ENCODE data around the gene INIP. TPM values are rescaled to one million over a fixed set of nuclear protein-coding genes. Genes with fewer than 3 reads are reported as not detected.

The INIP gene
- total RNA-seq, 3 donors from 2014 or later (not counting 1 experiment from before 2014, with no cell fraction given), result 9.9 to 16.7 (median 16.4) TPM

- Histone ChIP-seq H3K27me3 (ENCODE audit: control insufficient read depth, insufficient read depth, low read length) (no peaks in the 10 kb centered on the region), H3K4me3 (ENCODE audit: low read length) (peak within 1 kb of the TSS; percentile 64), H3K4me1 (ENCODE audit: control insufficient read depth, insufficient read depth, low read length) (peaks cover 47% of the 10 kb centered on the region), H3K9me3 (ENCODE audit: control insufficient read depth, insufficient read depth, low read length) (no peaks in the 10 kb centered on the region), H3K27ac (ENCODE audit: low read length) (peak within 1 kb of the TSS; percentile 78), H3K36me3 (ENCODE audit: control insufficient read depth, insufficient read depth, low read length) (no peaks in the 10 kb centered on the region)
- ATAC-seq, result peak; percentile 79 to 95 (median 89)
- peaks cover 53 to 59% of the 10 kb centered on the region in 2 donors for H3K4me1 Mint-ChIP-seq
- H3K27ac Mint-ChIP-seq, result peak within 1 kb of the TSS; percentile 85 to 89
- no peaks in the 10 kb centered on the region for H3K36me3 Mint-ChIP-seq
- 2% methylated on average over 45 of the region's 49 CpGs for WGBS (ENCODE audit: insufficient coverage)
- no peaks in the 10 kb centered on the region for H3K9me3 Mint-ChIP-seq
- peak; percentile 75 to 89 for DNase-seq
- peak within 1 kb of the TSS; percentile 91 for H3K4me3 Mint-ChIP-seq
- intact Hi-C loops (cut with micrococcal nuclease), result loop anchor here (1.0 to 10.0 kb wide), 3 partner anchors 33 to 575 kb away; partner anchors contain the start of genes PTBP3 and SUSD1
- no peak for TF ChIP-seq CTCF (IDR thresholded peaks at IDR 0.05)
- H3K27me3 Mint-ChIP-seq (ENCODE audit: low read depth in 2 of 2), result no peaks in the 10 kb centered on the region
Observed at GRCh38 chr9:112750016-112750763, 32.3 kb upstream of the INIP start, which contains the start of gene SNX30. SNX30 (plus strand) TSS chr9:112750760; CDS start chr9:112751002, 242 bp downstream.

GRCh38 chr9:112747094-112747493 is 29.2 kb upstream of the INIP start:
- Mint-ChIP-seq H3K9me3 (no peaks in the 10 kb centered on the region), H3K27ac (no peak overlapping the region), H3K36me3 (no peaks in the 10 kb centered on the region), H3K27me3 (ENCODE audit: low read depth in 2 of 2) (no peaks in the 10 kb centered on the region), H3K4me3 (no peak overlapping the region), H3K4me1 (peaks cover 28 to 32% of the 10 kb centered on the region in 2 donors)
- H3K36me3 ChIP-seq (ENCODE audit: control insufficient read depth, insufficient read depth, low read length), result no peaks in the 10 kb centered on the region
- no peaks in the 10 kb centered on the region for H3K9me3 ChIP-seq (ENCODE audit: control insufficient read depth, insufficient read depth, low read length)
- H3K27me3 ChIP-seq (ENCODE audit: control insufficient read depth, insufficient read depth, low read length), result no peaks in the 10 kb centered on the region
- H3K27ac ChIP-seq (ENCODE audit: low read length), result no peak overlapping the region
- peaks cover 19% of the 10 kb centered on the region for H3K4me1 ChIP-seq (ENCODE audit: control insufficient read depth, insufficient read depth, low read length)
- no peak overlapping the region for H3K4me3 ChIP-seq (ENCODE audit: low read length)
- TF ChIP-seq CTCF (IDR thresholded peaks at IDR 0.05), result no peak
- DNase-seq (no peak), ATAC-seq (no peak)
- WGBS (ENCODE audit: insufficient coverage), result 90% methylated on average over 7 of the region's 7 CpGs
- intact Hi-C loops (cut with micrococcal nuclease), result no loop called here

- no peaks in the 10 kb centered on the region for H3K36me3 ChIP-seq (ENCODE audit: control insufficient read depth, insufficient read depth, low read length)
- WGBS (ENCODE audit: insufficient coverage), result 67% methylated on average over 3 of the region's 4 CpGs
- H3K27ac ChIP-seq (ENCODE audit: low read length), result no peak overlapping the region
- no peak for TF ChIP-seq CTCF (IDR thresholded peaks at IDR 0.05)
- no peaks in the 10 kb centered on the region for H3K9me3 ChIP-seq (ENCODE audit: control insufficient read depth, insufficient read depth, low read length)
- intact Hi-C loops (cut with micrococcal nuclease), result no loop called here
- H3K4me3 ChIP-seq (ENCODE audit: low read length), result no peak overlapping the region
- no peaks in the 10 kb centered on the region for H3K27me3 ChIP-seq (ENCODE audit: control insufficient read depth, insufficient read depth, low read length)
- H3K27me3 Mint-ChIP-seq (ENCODE audit: low read depth in 2 of 2), result peaks cover 0 to 2% of the 10 kb centered on the region in 2 donors
- H3K4me1 ChIP-seq (ENCODE audit: control insufficient read depth, insufficient read depth, low read length), result peaks cover 7% of the 10 kb centered on the region
- ATAC-seq, result no peak
- no peak overlapping the region for H3K4me3 Mint-ChIP-seq
- no peaks in the 10 kb centered on the region for H3K36me3 Mint-ChIP-seq
- peaks cover 9 to 21% of the 10 kb centered on the region in 2 donors for H3K4me1 Mint-ChIP-seq
- no peaks in the 10 kb centered on the region for H3K9me3 Mint-ChIP-seq
- DNase-seq, result no peak
- H3K27ac Mint-ChIP-seq, result no peak overlapping the region
Observed at GRCh38 chr9:112744177-112744576, 26.3 kb upstream of the INIP start.
